H1 (cell line): ENCODE measurements around the gene SLITRK1. TPM values are rescaled to one million over a fixed set of nuclear protein-coding genes. Genes with fewer than 3 reads are reported as not detected.

ENCODE experiments used
- CTCF ChIA-PET: fragments of 300-600 bp; sonication (Branson Sonifier 250); formaldehyde crosslinking; loops from one replicate; lab custom pipeline; 2021; ENCODE audit not compliant: partially characterized antibody; lab: Charles Lee
- POLR2A ChIA-PET: fragments of 300-600 bp; sonication (Branson Sonifier 250); formaldehyde crosslinking; loops from one replicate; lab custom pipeline; 2021; ENCODE audit warnings: inconsistent platforms; ENCODE audit not compliant: partially characterized antibody; lab: Charles Lee
- DNase-seq, 2 experiments: peaks; one replicate each; pipeline versions ENCODE4 v3.0.0 to v3.0.0-alpha.2; 2010 to 2022; ENCODE audit warnings: low spot score in 2 of 2, low read depth in 1 of 2, mixed read lengths in 1 of 2
- FAIRE-seq: peaks from 2 replicates; lab custom pipeline; 2011; peaks lifted over from hg19 to GRCh38; lab: Jason Lieb, UNC
- H2AFZ ChIP-seq: 2 replicates; pipeline ENCODE4 v1.8.1; 2012; ENCODE audit warnings: low read length, inconsistent platforms
- H2AK5ac ChIP-seq: 2 replicates; pipeline ENCODE4 v1.6.1; 2013; ENCODE audit warnings: low read depth, low read length
- H2BK120ac ChIP-seq: replicated peaks from 2 replicates; pipeline ENCODE3; 2013; ENCODE audit warnings: low read depth, low read length, inconsistent platforms
- H2BK12ac ChIP-seq: 2 replicates; pipeline ENCODE4 v1.6.1; 2013; ENCODE audit warnings: low read depth, low read length
- H2BK15ac ChIP-seq: 2 replicates; pipeline ENCODE4 v1.6.1; 2013; ENCODE audit warnings: low read length
- H2BK20ac ChIP-seq: 2 replicates; pipeline ENCODE4 v1.6.1; 2013; ENCODE audit warnings: low read length
- H2BK5ac ChIP-seq: 2 replicates; pipeline ENCODE4 v1.6.1; 2013; ENCODE audit warnings: low read depth, low read length
- H3K14ac ChIP-seq: 2 replicates; pipeline ENCODE4 v1.6.1; 2013; ENCODE audit warnings: inconsistent platforms; ENCODE audit not compliant: insufficient read length
- H3K18ac ChIP-seq: 2 replicates; pipeline ENCODE4 v1.6.1; 2013; ENCODE audit warnings: low read length; ENCODE audit errors: extremely low read depth
- H3K23ac ChIP-seq: 2 replicates; pipeline ENCODE4 v1.6.1; 2013; ENCODE audit warnings: inconsistent platforms; ENCODE audit not compliant: insufficient read length
- H3K23me2 ChIP-seq: 2 replicates; pipeline ENCODE4 v1.6.1; 2013; ENCODE audit warnings: low read depth, low read length
- H3K27ac ChIP-seq: 2 replicates; pipeline ENCODE4 v1.6.1; 2011; ENCODE audit warnings: low read depth, low read length, inconsistent platforms
- H3K27me3 ChIP-seq, 4 experiments: replicated peaks in 1 of 4; 1 replicate in 1 of 4; 2 replicates in 3 of 4; pipeline versions ENCODE4 v1.6.1 to v1.8.1; 2011 to 2013; ENCODE audit warnings: low read length in 3 of 4, mild to moderate bottlenecking in 3 of 4, inconsistent platforms in 2 of 4, mixed read lengths in 2 of 4, moderate library complexity in 1 of 4; ENCODE audit not compliant: control insufficient read depth in 3 of 4, insufficient read depth in 3 of 4; ENCODE audit errors: extremely low read depth in 1 of 4
- H3K36me3 ChIP-seq, 4 experiments: 2 replicates each; pipeline versions ENCODE4 v1.6.1 to v1.8.1; 2011 to 2013; ENCODE audit warnings: mild to moderate bottlenecking in 4 of 4, low read length in 3 of 4, moderate library complexity in 2 of 4, control low read depth in 1 of 4, inconsistent platforms in 1 of 4; ENCODE audit not compliant: insufficient read depth in 4 of 4, control insufficient read depth in 2 of 4
- H3K4ac ChIP-seq: replicated peaks from 2 replicates; pipeline ENCODE3; 2013; ENCODE audit warnings: low read length, low read depth, mixed read lengths, inconsistent platforms; ENCODE audit not compliant: insufficient read length
- H3K4me1 ChIP-seq, 4 experiments: replicated peaks in 1 of 4; 1 replicate in 1 of 4; 2 replicates in 3 of 4; pipeline versions ENCODE4 v1.6.1 to v1.8.1; 2011 to 2013; ENCODE audit warnings: low read length in 3 of 4, inconsistent platforms in 2 of 4, mixed read lengths in 1 of 4; ENCODE audit not compliant: insufficient read depth in 4 of 4, control insufficient read depth in 3 of 4
- H3K4me2 ChIP-seq, 2 experiments: 2 replicates each; pipeline versions ENCODE4 v1.6.1 to v1.8.1; 2011 to 2013; ENCODE audit warnings: low read depth in 2 of 2, low read length in 2 of 2, control low read depth in 1 of 2, inconsistent platforms in 1 of 2, mild to moderate bottlenecking in 1 of 2; ENCODE audit not compliant: insufficient read depth in 1 of 2
- H3K4me3 ChIP-seq, 4 experiments: fragments of 200-600, 300-600 bp in 1 of 4; sonication (generic), shearing (Covaris generic), sonication (Bioruptor Twin) in 1 of 4; 2 replicates each; pipeline versions ENCODE4 v1.5.1 to v1.8.1; 2011 to 2016; ENCODE audit warnings: low read length in 4 of 4, low read depth in 3 of 4, control low read depth in 2 of 4, inconsistent platforms in 2 of 4, mild to moderate bottlenecking in 2 of 4, mixed read lengths in 1 of 4, moderate library complexity in 1 of 4; ENCODE audit not compliant: insufficient read depth in 2 of 4; ENCODE audit errors: extremely low read depth in 1 of 4
- H3K56ac ChIP-seq: replicated peaks from 2 replicates; pipeline ENCODE3; 2013; ENCODE audit warnings: low read depth, mild to moderate bottlenecking, mixed read lengths, low read length, inconsistent platforms; ENCODE audit not compliant: insufficient read length
- H3K79me1 ChIP-seq: 2 replicates; pipeline ENCODE4 v1.6.1; 2013; ENCODE audit warnings: low read depth, low read length, control low read depth
- H3K79me2 ChIP-seq, 2 experiments: 2 replicates each; pipeline versions ENCODE4 v1.6.1 to v1.8.1; 2012 to 2013; ENCODE audit warnings: low read length in 2 of 2, mild to moderate bottlenecking in 2 of 2, inconsistent platforms in 1 of 2; ENCODE audit not compliant: insufficient read depth in 2 of 2, control insufficient read depth in 1 of 2
- H3K9ac ChIP-seq, 4 experiments: replicated peaks in 1 of 4; 1 replicate in 1 of 4; 2 replicates in 3 of 4; pipeline versions ENCODE4 v1.6.1 to v1.8.1; 2011 to 2013; ENCODE audit warnings: low read depth in 3 of 4, low read length in 3 of 4, control low read depth in 2 of 4, mild to moderate bottlenecking in 2 of 4, moderate library complexity in 2 of 4, inconsistent platforms in 1 of 4; ENCODE audit errors: extremely low read depth in 1 of 4
- H3K9me3 ChIP-seq, 2 experiments: 2 replicates each; pipeline versions ENCODE4 v1.6.1 to v1.8.1; 2012 to 2013; ENCODE audit warnings: mild to moderate bottlenecking in 2 of 2, moderate library complexity in 2 of 2, control low read depth in 1 of 2, inconsistent platforms in 1 of 2, low read depth in 1 of 2, low read length in 1 of 2, mixed read lengths in 1 of 2; ENCODE audit not compliant: insufficient read depth in 2 of 2
- H4K20me1 ChIP-seq, 2 experiments: replicated peaks in 1 of 2; 2 replicates each; pipeline versions ENCODE3 to v1.8.1; 2011 to 2013; ENCODE audit warnings: inconsistent platforms in 2 of 2, low read length in 2 of 2, mild to moderate bottlenecking in 1 of 2; ENCODE audit not compliant: insufficient read depth in 2 of 2, control insufficient read depth in 1 of 2
- H4K5ac ChIP-seq: 2 replicates; pipeline ENCODE4 v1.6.1; 2013; ENCODE audit warnings: low read length, low read depth, mixed read lengths, inconsistent platforms; ENCODE audit not compliant: insufficient read length
- H4K8ac ChIP-seq: 2 replicates; pipeline ENCODE4 v1.8.0; 2013; ENCODE audit warnings: mild to moderate bottlenecking, moderate library complexity, low read length, inconsistent platforms; ENCODE audit not compliant: insufficient read depth; ENCODE audit errors: extremely low read depth
- H4K91ac ChIP-seq: replicated peaks from 2 replicates; pipeline ENCODE3; 2013; ENCODE audit warnings: low read length, mixed read lengths, inconsistent platforms; ENCODE audit not compliant: insufficient read length
- BACH1 ChIP-seq: IDR thresholded peaks from 2 replicates; pipeline ENCODE4 v1.6.1; 2012; ENCODE audit warnings: low read length, improper control_type of control experiment
- CTCF ChIP-seq, 3 experiments: IDR thresholded peaks; 1 replicate in 2 of 3; 2 replicates in 1 of 3; pipeline versions ENCODE4 v1.5.1 to v1.6.1; 2011; ENCODE audit warnings: low read length in 3 of 3, mild to moderate bottlenecking in 3 of 3, inconsistent platforms in 2 of 3, low read depth in 1 of 3, moderate library complexity in 1 of 3; ENCODE audit not compliant: insufficient read depth in 1 of 3; ENCODE audit errors: control extremely low read depth in 1 of 3
- E2F6 ChIP-seq: IDR thresholded peaks from 2 replicates; pipeline ENCODE4 v1.6.1; 2012; ENCODE audit warnings: inconsistent platforms
- FOSL1 ChIP-seq: IDR thresholded peaks from 2 replicates; pipeline ENCODE4 v1.6.1; 2011; ENCODE audit warnings: mild to moderate bottlenecking, low read depth, low read length, moderate library complexity; ENCODE audit not compliant: insufficient read depth
- POLR2AphosphoS5 ChIP-seq: IDR thresholded peaks from 2 replicates; pipeline ENCODE4 v1.6.1; 2011; ENCODE audit warnings: low read depth, low read length
- RNF2 ChIP-seq: fragments of 200-900, 300-1000 bp; sonication (generic); IDR thresholded peaks from 2 replicates; pipeline ENCODE4 v1.7.1; 2016; ENCODE audit warnings: borderline replicate concordance, low read depth, mild to moderate bottlenecking, antibody characterized with exemption, low read length; ENCODE audit not compliant: poor library complexity, severe bottlenecking; ENCODE audit errors: missing control alignments
- TAF1 ChIP-seq: IDR thresholded peaks from 2 replicates; pipeline ENCODE4 v1.6.1; 2011; ENCODE audit warnings: mild to moderate bottlenecking, low read depth, low read length
- YY1 ChIP-seq: IDR thresholded peaks from 2 replicates; pipeline ENCODE4 v1.6.1; 2011; ENCODE audit warnings: low read depth, mild to moderate bottlenecking, low read length
- WGBS, 2 experiments: shearing (Covaris generic) in 1 of 2; methylation state at CpG; one replicate each; pipeline versions ENCODE4 v1.1.6 to v1.1.7; 2013 to 2015; ENCODE audit warnings: low lambda C conversion rate in 2 of 2, mixed read lengths in 2 of 2, inconsistent platforms in 1 of 2, low coverage in 1 of 2, missing lambda C conversion rate in 1 of 2; ENCODE audit not compliant: insufficient replicate concordance in 2 of 2, insufficient coverage in 1 of 2, insufficient read length in 1 of 2; ENCODE audit errors: extremely low coverage in 1 of 2, missing lambda C conversion rate in 1 of 2; 5-methylcytosine and 5-hydroxymethylcytosine counted together
- polyA plus RNA-seq, 7 experiments: library from polyadenylated mRNA; depleted of rRNA in 3 of 7; stranded (reverse) in 5 of 7; unstranded in 2 of 7; fragments of >200 nt in 5 of 7; fragments of 200-250 nt in 2 of 7; gene quantifications; 1 replicate in 5 of 7; 2 replicates in 1 of 7; 4 replicates in 1 of 7; pipeline versions ENCODE4 v1.2.1 to v1.2.3, GENCODE V29; 2011 to 2013; ENCODE audit warnings: missing spikeins in 2 of 7, mixed read lengths in 2 of 7
- total RNA-seq: library from RNA; stranded (reverse); fragmentation: NEBNext Ultra II Directional; extraction: Animal tissue kit (Norgen Biotek cat#: 25700); gene quantifications from 2 replicates; pipeline ENCODE4 v1.2.1, GENCODE V29; 2021

The SLITRK1 gene
- total and polyA plus RNA-seq, 2 of the 8 experiments (the other 6 are each of a cell fraction or from before 2014, with no cell fraction given): 3.4 to 4.2 TPM

DNA sequence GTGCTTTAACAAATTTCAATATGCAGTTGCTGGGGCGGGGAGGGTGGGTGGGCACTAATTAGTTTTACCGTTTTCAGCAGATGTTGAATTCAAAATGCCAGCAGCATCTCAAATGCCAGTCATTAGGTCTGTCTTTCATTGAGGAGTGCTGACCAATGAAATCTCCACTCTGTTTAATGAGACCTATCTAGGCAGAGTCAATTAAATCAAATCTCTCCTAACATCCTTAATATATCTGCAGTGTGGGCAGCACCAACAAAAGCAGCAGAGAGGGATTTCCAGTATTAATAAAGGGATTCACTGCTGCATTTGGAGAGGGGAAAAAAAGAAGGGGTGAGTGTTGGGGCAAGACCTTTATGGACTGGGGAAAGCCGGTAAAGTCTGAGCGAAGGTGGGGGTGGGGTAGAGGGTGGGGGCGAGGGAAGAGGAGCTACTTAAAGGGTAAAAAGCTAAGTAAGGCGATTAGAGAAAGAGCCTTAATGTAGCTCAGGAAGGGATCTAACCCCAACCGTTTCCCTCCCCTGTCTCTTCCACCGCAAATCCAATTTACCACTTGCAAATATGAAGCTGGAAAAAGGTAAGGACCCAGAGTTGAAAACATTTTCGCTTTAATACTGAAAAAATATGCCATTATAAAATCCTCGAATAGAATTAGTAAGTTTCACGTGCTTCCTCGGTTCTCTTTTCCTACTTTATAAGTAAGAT, 4.5 kb downstream of the SLITRK1 start:
- H3K4me2 ChIP-seq: peak overlapping the region; percentile 55 to 96
- no peak overlapping the region for H3K14ac ChIP-seq
- H3K79me1 ChIP-seq: no peaks in the 10 kb centered on the region
- no peak overlapping the region for H4K91ac ChIP-seq
- no peak overlapping the region for H2BK20ac ChIP-seq
- no peak overlapping the region for H3K27ac ChIP-seq
- DNase-seq: no peak
- WGBS, 2 experiments: 40% methylated on average over 9 of the region's 12 CpGs; no CpG with 5 or more reads in 1 of the 2 experiments
- H3K23ac ChIP-seq: no peak overlapping the region
- no peak overlapping the region for H3K18ac ChIP-seq
- H4K5ac ChIP-seq: no peak overlapping the region
- no peak overlapping the region for H4K8ac ChIP-seq
- no peak overlapping the region for H2BK12ac ChIP-seq
- no peak overlapping the region for H2BK15ac ChIP-seq
- TF ChIP-seq CTCF (IDR thresholded peaks at IDR 0.05; ENCODE audit: control extremely low read depth in 1 of 3, insufficient read depth in 1 of 3, low read depth in 1 of 3, low read length in 3 of 3): no peak
- TF ChIP-seq YY1: no peak
- no peak for TF ChIP-seq FOSL1
- no peak for TF ChIP-seq POLR2AphosphoS5
- no peak for TF ChIP-seq TAF1
- no peak for TF ChIP-seq BACH1
- no peak for TF ChIP-seq E2F6
- TF ChIP-seq RNF2: no peak
- TF ChIP-seq, all 59 proteins: peak for 0
- Histone ChIP-seq H2AK5ac (no peak overlapping the region), H3K9me3 (no peaks in the 10 kb centered on the region), H3K36me3 (no peaks in the 10 kb centered on the region), H3K4me1 (peaks cover 0 to 15% (median 6%) of the 10 kb centered on the region in 4 experiments; a peak in 6 of 7 replicates), H3K79me2 (no peaks in the 10 kb centered on the region; a peak in 1 of 4 replicates), H3K56ac (no peak overlapping the region), H4K20me1 (no peaks in the 10 kb centered on the region), H2AFZ (peak overlapping the region; percentile 62; the same call in 1 of the 2 replicates), H3K27me3 (peaks cover 18 to 34% (median 31%) of the 10 kb centered on the region in 4 experiments), H2BK120ac (no peak overlapping the region), H3K4ac (no peak overlapping the region), H2BK5ac (no peak overlapping the region), H3K23me2 (peaks cover 24% of the 10 kb centered on the region), H3K4me3 (peak overlapping the region in 1 of 4 experiments; percentile 79; a peak in 2 of 8 replicates), H3K9ac (no peak overlapping the region)
- no peak for FAIRE-seq
- ChIA-PET POLR2A (no interaction called here), CTCF (no interaction called here)
